Activated T-cell treated with anti-CD3 and anti-CD28 coated beads for 24 hours (primary cell): ENCODE results near the gene HSD11B1L.

Experiments
- DNase-seq: peaks from one replicate; pipeline ENCODE4 v3.0.0-alpha.2; 2020; ENCODE audit warnings: low read depth

The HSD11B1L gene

GRCh38 chr19:5680437-5681368 lies at the start of gene HSD11B1L, which contains the start of gene MICOS13:
Gene HSD11B1L (plus strand): TSS chr19:5681027. CDS start chr19:5684833, 3,806 bp downstream.
Gene MICOS13 (minus strand): TSS chr19:5680516. CDS start chr19:5680486, 30 bp downstream.
- DNase-seq = peak; percentile 97

DNA sequence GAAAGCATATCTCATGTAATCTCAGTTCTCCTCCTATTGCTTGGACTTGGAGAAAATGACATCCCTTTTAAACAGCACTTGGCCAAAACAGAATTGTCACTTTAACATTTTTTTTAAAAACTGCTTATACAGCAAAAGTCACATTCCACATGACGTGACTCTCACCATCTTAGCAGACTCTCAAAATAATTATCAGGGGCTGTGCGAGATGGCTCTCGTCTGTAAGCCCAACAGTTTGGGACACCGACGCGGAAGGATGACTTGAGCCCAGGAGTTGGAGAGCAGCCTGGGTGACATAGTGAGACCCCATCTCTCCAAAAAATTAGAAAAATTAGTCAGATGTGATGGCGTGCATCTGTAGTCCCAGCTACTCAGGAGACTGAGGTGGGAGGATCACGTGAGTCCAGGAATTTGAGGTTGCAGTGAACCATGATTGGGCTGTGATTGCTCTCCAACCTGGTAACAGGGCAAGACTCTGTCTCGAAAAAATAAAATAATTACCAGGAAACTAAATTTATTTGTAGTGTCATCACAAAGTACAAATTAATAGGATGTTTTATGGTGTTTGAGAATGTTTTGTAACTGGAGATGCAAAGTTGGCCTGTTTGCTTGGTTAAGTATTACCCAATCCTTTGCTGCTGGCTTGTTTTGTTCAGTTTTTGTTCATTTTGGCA lies 49.1 kb upstream of the HSD11B1L start:
- no peak for DNase-seq

DNA sequence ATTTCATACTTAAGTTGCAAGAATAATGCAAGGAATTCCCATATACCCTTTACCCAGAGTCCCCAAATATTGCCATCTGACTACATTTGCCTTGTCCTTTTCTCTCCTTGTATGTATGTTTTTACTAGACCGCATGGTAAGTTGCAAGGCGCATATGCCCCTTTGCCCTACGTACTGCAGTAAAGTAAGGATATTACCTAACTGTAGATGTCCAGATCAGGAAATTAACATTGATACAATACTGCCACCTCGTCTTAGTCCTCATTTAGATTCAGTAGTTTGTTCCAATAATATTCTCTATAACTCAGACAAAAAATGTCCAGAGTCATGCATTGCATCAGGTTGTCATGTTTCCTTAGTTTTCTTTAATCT lies 48.6 kb upstream of the HSD11B1L start:
- no peak for DNase-seq

- no peak for DNase-seq
Measured at GRCh38 chr19:5632657-5633056, 48.2 kb upstream of the HSD11B1L start.

DNA sequence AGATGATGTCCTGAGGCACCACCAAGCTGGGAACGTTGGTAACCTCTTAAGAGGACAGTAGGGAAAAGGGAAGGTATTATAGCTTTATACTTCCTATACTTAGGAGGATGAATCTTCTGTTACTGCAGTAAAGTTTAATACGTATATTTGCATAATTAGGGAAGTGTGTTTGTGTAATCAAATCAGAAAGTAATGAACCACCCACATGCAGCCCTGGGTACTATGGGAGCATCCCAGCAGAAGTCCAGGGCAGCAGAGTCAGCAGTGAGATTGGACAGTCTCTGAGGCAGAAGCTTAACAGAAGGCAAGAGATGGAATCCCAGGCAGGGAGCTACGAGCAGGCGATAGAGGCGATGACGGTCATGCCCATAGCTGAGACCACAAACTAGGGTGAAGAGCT lies 45.4 kb upstream of the HSD11B1L start:
- no peak for DNase-seq

GRCh38 chr19:5637971-5638370 lies 42.9 kb upstream of the HSD11B1L start:
- DNase-seq = no peak

- DNase-seq = no peak
Measured at GRCh38 chr19:5641171-5641570, 39.7 kb upstream of the HSD11B1L start.

- no peak for DNase-seq
Measured at GRCh38 chr19:5642204-5642603, 38.6 kb upstream of the HSD11B1L start.

DNA sequence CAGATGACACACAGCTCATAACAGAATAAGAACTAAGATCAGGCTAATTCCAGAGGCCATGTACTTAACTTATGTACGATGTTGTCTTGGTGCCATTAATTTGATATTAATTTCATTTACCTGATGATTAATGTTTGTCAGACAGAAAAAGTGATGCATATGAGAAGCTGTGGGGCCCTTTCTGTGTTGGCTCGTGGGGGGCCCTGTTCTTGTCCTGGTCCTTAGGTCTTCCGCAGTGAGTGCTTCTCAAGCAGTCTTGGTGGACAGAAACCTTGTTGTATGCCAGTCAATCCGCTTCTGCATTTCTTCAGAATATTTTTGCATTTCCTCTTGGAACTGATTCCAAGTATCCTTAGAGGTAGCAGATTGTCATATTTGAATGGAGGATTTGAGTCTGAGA lies 37.8 kb upstream of the HSD11B1L start:
- no peak for DNase-seq

- DNase-seq = no peak
Measured at GRCh38 chr19:5644037-5644436, 36.8 kb upstream of the HSD11B1L start.

GRCh38 chr19:5645409-5645808 lies 35.4 kb upstream of the HSD11B1L start:
- DNase-seq = no peak

DNA sequence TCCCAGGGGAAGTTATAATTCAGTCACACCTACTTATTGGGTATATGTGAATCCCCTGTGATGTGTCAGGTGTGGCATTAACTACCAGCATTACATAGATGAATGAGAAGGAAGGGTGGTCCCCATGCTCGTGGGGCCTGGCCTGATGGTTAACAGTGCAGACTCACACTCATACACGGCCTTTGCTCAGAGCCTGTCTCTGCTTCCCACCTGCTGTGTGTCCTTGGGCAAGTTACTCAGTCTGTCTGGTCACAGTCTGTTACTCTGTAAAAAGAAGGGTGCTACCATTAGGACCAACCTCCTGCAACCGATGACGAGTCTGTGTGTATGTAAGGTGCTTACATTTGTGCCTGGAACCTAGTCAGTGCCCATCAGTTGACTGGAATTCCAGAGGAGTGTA lies 34.1 kb upstream of the HSD11B1L start:
- DNase-seq = no peak

GRCh38 chr19:5648464-5648863 lies 32.4 kb upstream of the HSD11B1L start:
- no peak for DNase-seq

DNA sequence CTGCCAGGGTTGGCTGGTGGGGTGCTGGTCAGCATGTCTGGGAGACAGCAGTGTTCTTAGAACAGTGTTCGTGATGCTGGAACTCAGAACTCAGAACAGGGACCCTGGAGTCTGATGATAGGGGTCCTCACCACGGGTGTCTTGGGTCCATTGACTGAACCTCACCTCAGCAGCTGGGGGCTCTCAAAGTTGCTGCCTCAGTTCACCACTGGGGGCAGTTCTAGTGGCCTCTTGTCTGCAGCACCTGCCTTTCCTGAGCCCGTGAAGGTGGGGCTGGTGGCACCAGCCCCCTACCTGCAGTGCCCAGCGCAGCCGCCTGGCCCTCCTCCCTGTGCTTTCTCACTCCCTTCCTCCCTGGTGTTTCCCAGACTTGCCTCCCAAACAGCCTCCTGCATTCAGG lies 29.5 kb upstream of the HSD11B1L start:
- DNase-seq = no peak

- DNase-seq = no peak
Measured at GRCh38 chr19:5652261-5652660, 28.6 kb upstream of the HSD11B1L start.

DNA sequence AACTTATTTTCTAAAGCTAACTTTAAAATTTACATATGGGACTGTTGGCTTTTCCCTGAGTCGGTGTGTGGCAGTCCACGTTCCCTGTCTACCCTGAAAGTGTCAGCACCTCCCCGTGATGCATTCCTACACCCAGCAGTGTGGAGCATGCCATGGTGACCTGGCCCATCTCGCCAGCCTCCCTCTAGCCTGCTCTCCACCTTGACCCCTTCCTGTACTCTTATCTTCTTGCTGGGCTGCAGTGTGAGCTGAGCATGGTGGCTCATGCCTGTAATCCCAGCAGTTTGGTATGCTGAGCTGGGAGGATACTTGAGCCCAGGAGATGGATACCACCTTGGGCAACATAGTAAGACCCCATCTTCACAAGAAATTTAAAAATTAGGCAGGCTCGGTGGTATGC lies 25.9 kb upstream of the HSD11B1L start:
- no peak for DNase-seq

- no peak for DNase-seq
Measured at GRCh38 chr19:5655412-5655811, 25.4 kb upstream of the HSD11B1L start.

DNA sequence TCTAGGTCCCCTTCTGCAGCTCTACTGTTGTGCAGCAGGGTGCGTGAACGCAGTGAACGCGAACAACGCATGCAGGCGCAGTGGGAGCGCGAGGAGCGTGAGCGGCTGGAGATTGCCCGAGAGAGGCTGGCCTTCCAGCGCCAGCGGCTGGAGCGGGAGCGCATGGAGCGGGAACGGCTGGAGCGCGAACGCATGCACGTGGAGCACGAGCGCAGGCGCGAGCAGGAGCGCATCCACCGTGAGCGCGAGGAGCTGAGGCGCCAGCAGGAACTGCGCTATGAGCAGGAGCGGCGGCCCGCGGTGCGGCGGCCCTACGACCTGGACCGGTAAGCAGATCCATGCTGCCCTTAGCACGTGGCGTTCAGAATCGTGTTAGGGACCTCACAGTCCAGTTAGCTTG lies 19.3 kb upstream of the HSD11B1L start:
- DNase-seq = no peak

- DNase-seq = no peak
Measured at GRCh38 chr19:5663904-5664303, 16.9 kb upstream of the HSD11B1L start.

GRCh38 chr19:5664515-5664914 lies 16.3 kb upstream of the HSD11B1L start:
- DNase-seq = no peak

DNA sequence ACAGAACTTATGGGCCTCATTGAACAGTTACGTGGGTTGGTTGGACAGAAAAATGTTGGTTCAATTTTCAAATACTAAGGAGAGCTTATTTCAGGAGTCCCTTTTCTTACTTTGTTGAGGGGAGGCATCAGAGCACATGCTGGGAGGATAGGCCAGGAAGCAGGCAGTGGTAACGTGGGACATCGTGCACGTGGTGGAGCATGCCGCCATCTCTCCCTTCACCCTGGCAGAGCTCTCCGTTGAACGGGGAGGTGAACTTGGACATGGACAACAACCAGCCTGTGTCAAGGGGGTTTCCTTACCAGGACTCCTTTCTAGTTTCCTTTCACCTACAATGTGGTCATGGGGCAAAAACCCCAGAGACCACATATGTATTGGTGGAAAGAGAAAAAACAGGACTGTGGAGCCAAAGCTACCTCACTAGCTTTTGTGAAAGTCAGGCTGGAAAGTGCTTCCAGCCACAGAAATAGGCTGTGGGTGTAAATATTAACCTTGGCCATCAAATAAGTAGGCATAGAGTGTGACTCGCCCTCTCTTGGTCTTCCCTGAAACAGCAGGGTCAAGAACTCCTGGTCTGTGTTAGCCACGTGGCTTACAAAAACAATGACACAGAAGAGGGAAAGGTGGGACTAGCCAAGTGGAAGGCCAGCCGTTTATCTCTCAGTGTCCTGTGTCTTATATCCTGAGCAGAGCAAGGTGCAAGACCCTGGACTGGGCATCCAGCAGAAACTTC lies 14.9 kb upstream of the HSD11B1L start:
- DNase-seq = no peak

DNA sequence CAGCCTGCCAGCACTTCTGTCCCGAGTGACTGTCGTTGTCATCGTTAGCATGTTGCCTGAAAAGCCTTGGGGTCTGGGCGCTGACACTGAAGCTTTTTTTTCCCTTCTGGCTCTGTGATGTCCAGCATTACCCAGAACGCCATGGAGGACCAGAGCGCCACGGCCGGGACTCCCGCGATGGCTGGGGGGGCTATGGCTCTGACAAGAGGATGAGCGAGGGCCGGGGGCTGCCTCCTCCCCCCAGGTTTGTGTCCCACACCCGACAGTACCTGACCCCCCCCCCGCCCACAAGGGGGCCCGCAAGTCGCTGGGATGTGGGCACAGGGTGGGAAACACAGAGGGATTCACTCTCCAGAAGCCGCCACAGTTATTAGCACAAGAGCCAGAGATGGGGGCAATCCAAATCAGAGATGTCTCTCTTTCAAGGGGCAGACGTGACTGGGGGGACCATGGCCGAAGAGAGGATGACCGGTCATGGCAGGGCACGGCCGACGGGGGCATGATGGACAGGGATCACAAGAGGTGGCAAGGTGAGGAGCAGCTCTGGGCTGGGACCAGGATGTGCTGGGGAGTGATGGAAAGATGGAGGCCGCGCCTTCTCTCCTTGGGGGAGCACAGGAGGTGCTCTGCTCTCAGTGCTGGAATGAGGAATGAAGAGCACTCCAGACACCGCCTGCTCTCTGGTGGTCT lies 13.8 kb upstream of the HSD11B1L start:
- no peak for DNase-seq
